ENCODE measurements around the gene RAPGEF3.

The RAPGEF3 gene

GRCh38 chr12:47730341-47730744, 28.3 kb downstream of the RAPGEF3 start:
- in situ Hi-C loops (cut with MboI; ENCODE audit: low sequenced_read_pairs, unreplicated experiment): loop anchor here (10.0 kb wide), 1 partner anchor 104 kb away; no protein-coding TSS in a partner anchor
- TF ChIP-seq CTCF (IDR thresholded peaks at IDR 0.05; ENCODE audit: borderline replicate concordance, control extremely low read depth, extremely low read depth, insufficient read depth, missing control alignments): no peak
- no peak for DNase-seq (ENCODE audit: low spot score)

GRCh38 chr12:47729233-47729632, 29.4 kb downstream of the RAPGEF3 start:
- TF ChIP-seq CTCF (IDR thresholded peaks at IDR 0.05; ENCODE audit: borderline replicate concordance, control extremely low read depth, extremely low read depth, insufficient read depth, missing control alignments): no peak
- no peak for DNase-seq (ENCODE audit: low spot score)
- in situ Hi-C loops (cut with MboI; ENCODE audit: low sequenced_read_pairs, unreplicated experiment): no loop called here

- in situ Hi-C loops (cut with MboI; ENCODE audit: low sequenced_read_pairs, unreplicated experiment): no loop called here
- no peak for DNase-seq (ENCODE audit: low spot score)
- TF ChIP-seq CTCF (IDR thresholded peaks at IDR 0.05; ENCODE audit: borderline replicate concordance, control extremely low read depth, extremely low read depth, insufficient read depth, missing control alignments): no peak
These were observed 32.8 kb downstream of the RAPGEF3 start for GRCh38 chr12:47725893-47726292.

DNA sequence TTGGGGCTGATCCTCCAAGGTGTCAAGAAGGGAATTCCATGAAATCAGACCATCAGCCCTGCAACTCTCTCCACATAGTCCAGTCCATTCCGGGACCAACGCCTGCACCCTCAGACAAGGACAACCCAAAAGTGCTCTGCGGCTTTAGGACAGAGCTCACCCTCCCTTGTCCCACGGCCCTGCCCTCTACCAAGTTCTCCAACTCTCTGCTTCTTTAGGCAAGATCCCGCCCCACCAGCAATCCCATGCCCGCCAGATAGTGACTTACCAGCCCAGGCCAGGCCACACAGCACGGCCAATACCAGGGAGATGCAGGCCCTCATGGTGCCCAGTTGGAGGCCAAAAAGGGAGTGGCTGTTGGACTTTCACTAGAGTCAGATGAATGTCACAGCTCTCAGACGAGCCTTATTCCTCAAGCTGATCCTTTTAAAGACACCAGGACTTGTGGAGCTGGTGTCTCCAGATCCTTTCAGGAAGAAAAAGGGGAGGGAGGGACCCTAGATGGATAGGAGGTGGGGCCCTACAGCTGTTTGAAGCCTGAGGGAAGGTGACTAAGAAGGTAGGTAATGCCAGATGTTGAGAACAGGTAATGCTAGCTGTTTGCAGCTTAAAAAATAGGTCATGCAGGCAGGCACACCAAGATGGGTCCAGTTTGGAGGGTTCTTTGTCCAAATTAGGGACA, 33.4 kb downstream of the RAPGEF3 start, which contains the start of gene ENDOU:
Gene ENDOU, minus strand, starts transcription at position 400 of the 682 bp plus-strand sequence. Its CDS starts 77 bp downstream, at position 323.
- no peak for DNase-seq (ENCODE audit: low spot score)
- TF ChIP-seq CTCF (IDR thresholded peaks at IDR 0.05; ENCODE audit: borderline replicate concordance, control extremely low read depth, extremely low read depth, insufficient read depth, missing control alignments): no peak
- in situ Hi-C loops (cut with MboI; ENCODE audit: low sequenced_read_pairs, unreplicated experiment): no loop called here

DNA sequence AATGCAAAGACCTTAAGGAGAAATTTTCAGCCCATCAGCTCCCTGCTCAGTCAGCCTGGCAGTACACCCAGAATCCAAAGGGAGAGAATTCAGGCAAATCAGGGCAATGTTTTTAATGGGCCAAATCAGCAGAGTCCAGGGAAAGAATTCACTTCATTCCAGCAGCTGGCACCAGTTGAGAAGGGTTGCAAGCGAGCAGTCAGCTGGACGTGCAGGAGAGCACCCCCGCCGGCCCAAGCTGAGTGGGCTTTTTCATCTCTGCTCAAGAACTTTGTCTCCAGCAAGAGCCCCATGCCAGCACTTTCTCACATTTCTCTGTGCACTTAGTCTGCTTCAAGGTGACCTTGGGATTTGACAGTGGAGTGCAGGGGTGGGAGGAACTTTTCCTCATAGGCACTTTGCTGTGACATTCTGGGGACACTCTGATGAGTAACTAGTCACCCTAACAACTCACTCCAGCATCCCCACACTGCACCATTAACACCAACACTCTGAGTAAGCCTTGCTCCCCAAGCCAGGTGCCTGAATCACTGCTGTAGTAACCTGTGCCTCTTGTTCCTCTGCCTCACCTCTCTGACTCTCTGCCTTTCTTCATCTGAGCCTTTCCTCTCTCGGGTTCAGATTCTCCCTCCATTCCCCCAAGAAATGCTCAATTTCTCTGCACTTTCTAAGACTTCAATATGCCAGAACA, 35.6 kb downstream of the RAPGEF3 start:
- DNase-seq (ENCODE audit: low spot score): no peak
- in situ Hi-C loops (cut with MboI; ENCODE audit: low sequenced_read_pairs, unreplicated experiment): loop anchor here (25.0 kb wide), 1 partner anchor 439 kb away; the partner anchor contains the start of gene ASB8
- TF ChIP-seq CTCF (IDR thresholded peaks at IDR 0.05; ENCODE audit: borderline replicate concordance, control extremely low read depth, extremely low read depth, insufficient read depth, missing control alignments): no peak

DNA sequence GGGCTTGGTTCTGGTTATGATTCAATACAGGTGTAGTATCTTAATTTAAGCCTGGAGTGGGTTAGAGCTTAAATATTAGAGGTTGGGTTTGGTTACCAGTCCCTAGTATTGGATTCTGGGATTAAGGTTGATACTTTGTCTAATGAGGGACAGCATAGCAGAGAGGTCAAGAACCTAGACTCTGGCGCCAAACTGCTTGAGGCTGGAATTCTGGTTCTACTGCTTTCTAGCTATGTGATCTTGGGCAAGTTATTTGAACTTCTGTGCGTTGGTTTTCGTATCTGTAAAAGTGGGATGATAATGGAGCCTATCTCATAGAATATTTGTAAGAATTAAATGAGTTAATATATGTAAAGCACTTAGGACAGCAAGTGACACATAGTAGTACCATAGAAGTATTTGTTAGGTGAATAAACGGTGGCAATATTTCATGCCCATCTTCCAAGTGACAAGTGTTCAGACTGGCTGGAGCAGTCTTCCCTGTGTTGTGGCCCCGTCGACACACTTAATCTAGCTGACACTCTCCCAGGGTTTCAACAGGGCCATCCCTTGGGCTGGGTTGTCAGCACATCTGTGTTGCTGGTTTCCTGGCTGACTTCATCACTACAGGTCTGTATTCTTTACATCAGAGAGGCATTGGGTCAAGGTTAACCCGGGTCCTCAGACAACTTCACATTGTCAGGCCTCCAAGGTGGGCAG, 36.4 kb downstream of the RAPGEF3 start:
- TF ChIP-seq CTCF (IDR thresholded peaks at IDR 0.05; ENCODE audit: borderline replicate concordance, control extremely low read depth, extremely low read depth, insufficient read depth, missing control alignments): no peak
- in situ Hi-C loops (cut with MboI; ENCODE audit: low sequenced_read_pairs, unreplicated experiment): loop anchor here (25.0 kb wide), 1 partner anchor 440 kb away; the partner anchor contains the start of gene ASB8
- no peak for DNase-seq (ENCODE audit: low spot score)
